Trophoblast cell (in vitro differentiated cells and primary cell): ENCODE results near the gene NFKBIZ.

Source experiments
- DNase-seq, 2 donors: peaks; one replicate each; pipeline ENCODE4 v3.0.0-alpha.2; 2016
- H2AFZ ChIP-seq: 2 replicates; pipeline ENCODE4 v1.6.1; 2013; ENCODE audit warnings: low read length, moderate library complexity, mild to moderate bottlenecking; ENCODE audit not compliant: insufficient read depth, poor library complexity
- H2AK5ac ChIP-seq: 2 replicates; pipeline ENCODE4 v1.6.1; 2013; ENCODE audit warnings: mild to moderate bottlenecking, low read length
- H2BK120ac ChIP-seq: 2 replicates; pipeline ENCODE4 v1.6.1; 2013; ENCODE audit warnings: low read length, mild to moderate bottlenecking, moderate library complexity; ENCODE audit not compliant: insufficient read depth, poor library complexity
- H2BK12ac ChIP-seq: 2 replicates; pipeline ENCODE4 v1.6.1; 2013; ENCODE audit warnings: mild to moderate bottlenecking, low read length, moderate library complexity
- H2BK5ac ChIP-seq: 2 replicates; pipeline ENCODE4 v1.6.1; 2013; ENCODE audit warnings: low read length, low read depth, moderate library complexity, mild to moderate bottlenecking; ENCODE audit not compliant: poor library complexity
- H3K14ac ChIP-seq: 2 replicates; pipeline ENCODE4 v1.6.1; 2013; ENCODE audit warnings: mild to moderate bottlenecking, low read length
- H3K18ac ChIP-seq: 2 replicates; pipeline ENCODE4 v1.6.1; 2013; ENCODE audit warnings: mild to moderate bottlenecking, low read length
- H3K23ac ChIP-seq: 2 replicates; pipeline ENCODE4 v1.6.1; 2013; ENCODE audit warnings: low read length
- H3K27ac ChIP-seq: 2 replicates; pipeline ENCODE4 v1.5.1; 2013; ENCODE audit warnings: low read depth, mild to moderate bottlenecking, inconsistent platforms, low read length, moderate library complexity
- H3K27me3 ChIP-seq: 2 replicates; pipeline ENCODE4 v1.6.1; 2013; ENCODE audit warnings: inconsistent platforms, mild to moderate bottlenecking, low read length, moderate library complexity; ENCODE audit not compliant: insufficient read depth
- H3K36me3 ChIP-seq, 2 experiments: 1 replicate in 1 of 2; 2 replicates in 1 of 2; pipeline ENCODE4 v1.6.1; 2013; ENCODE audit warnings: low read length in 2 of 2, mild to moderate bottlenecking in 2 of 2, moderate library complexity in 1 of 2; ENCODE audit not compliant: insufficient read depth in 2 of 2, control insufficient read depth in 1 of 2
- H3K4ac ChIP-seq: 2 replicates; pipeline ENCODE4 v1.6.1; 2013; ENCODE audit warnings: low read depth, mild to moderate bottlenecking, low read length, moderate library complexity
- H3K4me1 ChIP-seq, 2 experiments: 1 replicate in 1 of 2; 2 replicates in 1 of 2; pipeline ENCODE4 v1.6.1; 2013; ENCODE audit warnings: low read length in 2 of 2, mild to moderate bottlenecking in 2 of 2, moderate library complexity in 1 of 2; ENCODE audit not compliant: insufficient read depth in 2 of 2, control insufficient read depth in 1 of 2
- H3K4me2 ChIP-seq: 2 replicates; pipeline ENCODE4 v1.6.1; 2013; ENCODE audit warnings: inconsistent platforms, mild to moderate bottlenecking, low read length, moderate library complexity
- H3K4me3 ChIP-seq: 2 replicates; pipeline ENCODE4 v1.5.1; 2013; ENCODE audit warnings: mild to moderate bottlenecking, low read depth, low read length, inconsistent platforms
- H3K79me1 ChIP-seq: one replicate; pipeline ENCODE4 v1.6.1; 2013; ENCODE audit warnings: low read length
- H3K79me2 ChIP-seq: 2 replicates; pipeline ENCODE4 v1.6.1; 2013; ENCODE audit warnings: low read length, mild to moderate bottlenecking; ENCODE audit not compliant: control insufficient read depth, insufficient read depth, poor library complexity
- H3K9ac ChIP-seq: 2 replicates; pipeline ENCODE4 v1.6.1; 2013; ENCODE audit warnings: mild to moderate bottlenecking, low read length
- H3K9me3 ChIP-seq: 2 replicates; pipeline ENCODE4 v1.6.1; 2013; ENCODE audit warnings: low read depth, mild to moderate bottlenecking, control low read depth, inconsistent platforms, low read length; ENCODE audit not compliant: insufficient read depth
- H4K12ac ChIP-seq: 2 replicates; pipeline ENCODE4 v1.6.1; 2013; ENCODE audit warnings: low read depth, mild to moderate bottlenecking, low read length, moderate library complexity
- H4K8ac ChIP-seq: 2 replicates; pipeline ENCODE4 v1.6.1; 2013; ENCODE audit warnings: low read depth, mild to moderate bottlenecking, low read length, moderate library complexity
- H4K91ac ChIP-seq: one replicate; pipeline ENCODE4 v1.6.1; 2013; ENCODE audit warnings: low read depth, mild to moderate bottlenecking, low read length, moderate library complexity
- WGBS: extraction: QIAGEN DNeasy Blood & Tissue Kit; methylation state at CpG from one replicate; pipeline ENCODE4 v1.1.7; 2013; ENCODE audit warnings: missing lambda C conversion rate; ENCODE audit not compliant: insufficient read length, insufficient coverage; ENCODE audit errors: extremely low coverage; 5-methylcytosine and 5-hydroxymethylcytosine counted together

The NFKBIZ gene

DNA sequence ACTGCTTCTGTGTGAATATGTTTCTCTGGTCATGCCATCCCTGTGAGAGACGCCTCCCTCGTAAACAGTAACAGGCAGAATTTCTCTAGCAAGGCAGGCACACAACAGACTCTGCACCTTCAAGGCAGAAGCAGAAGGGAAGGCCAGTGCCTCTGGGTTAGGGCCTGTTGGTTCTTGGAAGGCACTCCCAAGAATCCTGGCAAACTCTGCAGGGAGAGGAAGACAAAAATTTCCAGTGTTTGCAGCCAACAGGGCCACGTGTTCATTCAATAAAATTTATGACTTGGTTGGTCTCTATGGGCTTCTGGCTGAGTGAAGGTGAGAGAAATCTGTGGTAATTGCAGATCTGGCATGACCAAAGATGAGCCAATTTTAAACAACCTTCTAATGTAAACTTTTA is 39.3 kb downstream of the NFKBIZ start:
- Histone ChIP-seq H3K4me3 (no peak overlapping the region), H3K27me3 (no peaks in the 10 kb centered on the region), H3K27ac (no peak overlapping the region), H4K12ac (no peak overlapping the region), H2BK120ac (no peak overlapping the region), H3K79me1 (peaks cover 2% of the 10 kb centered on the region), H3K4me2 (no peak overlapping the region), H3K36me3 (no peaks in the 10 kb centered on the region), H4K8ac (no peak overlapping the region), H3K4me1 (no peaks in the 10 kb centered on the region), H2BK5ac (no peak overlapping the region), H3K79me2 (no peaks in the 10 kb centered on the region), H2AK5ac (no peak overlapping the region), H2AFZ (no peak overlapping the region), H3K9ac (no peak overlapping the region), H2BK12ac (no peak overlapping the region), H3K9me3 (no peaks in the 10 kb centered on the region), H3K4ac (no peak overlapping the region), H3K23ac (no peak overlapping the region), H3K18ac (no peak overlapping the region), H4K91ac (no peak overlapping the region), H3K14ac (no peak overlapping the region)
- WGBS = no CpG with 5 or more reads among the region's 3 CpGs
- DNase-seq = no peak

DNA sequence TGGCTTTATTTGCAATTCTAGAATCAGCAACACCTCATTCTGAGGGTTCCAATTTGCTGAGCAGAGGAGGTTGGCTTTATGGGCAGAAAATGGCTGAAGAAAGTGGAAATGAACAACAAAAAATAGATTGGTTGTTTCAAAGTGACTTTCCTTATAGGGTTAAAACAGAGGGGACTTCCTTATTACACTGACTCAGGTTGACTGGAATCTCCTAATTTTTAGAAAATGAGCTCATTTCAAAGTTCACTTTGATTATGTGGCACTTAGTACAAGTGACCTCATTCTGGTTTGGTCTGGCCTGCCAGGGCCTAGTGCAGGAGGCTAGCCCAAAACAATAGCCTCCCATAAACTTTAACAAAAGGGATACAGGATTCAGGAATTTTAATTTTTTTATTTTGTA is 41.4 kb downstream of the NFKBIZ start:
- Histone ChIP-seq H4K12ac (no peak overlapping the region), H4K91ac (no peak overlapping the region), H3K27me3 (no peaks in the 10 kb centered on the region), H3K9ac (no peak overlapping the region), H2BK120ac (no peak overlapping the region), H3K4me3 (no peak overlapping the region), H3K36me3 (no peaks in the 10 kb centered on the region), H2AK5ac (no peak overlapping the region), H3K79me2 (no peaks in the 10 kb centered on the region), H3K4me2 (no peak overlapping the region), H2BK5ac (no peak overlapping the region), H3K4me1 (no peaks in the 10 kb centered on the region), H3K23ac (no peak overlapping the region), H3K18ac (no peak overlapping the region), H3K27ac (no peak overlapping the region), H3K4ac (no peak overlapping the region), H2BK12ac (no peak overlapping the region), H3K9me3 (no peaks in the 10 kb centered on the region), H3K14ac (no peak overlapping the region), H3K79me1 (peaks cover 2% of the 10 kb centered on the region), H2AFZ (no peak overlapping the region), H4K8ac (no peak overlapping the region)
- DNase-seq = peak in 1 of 2 donors; percentile 39

DNA sequence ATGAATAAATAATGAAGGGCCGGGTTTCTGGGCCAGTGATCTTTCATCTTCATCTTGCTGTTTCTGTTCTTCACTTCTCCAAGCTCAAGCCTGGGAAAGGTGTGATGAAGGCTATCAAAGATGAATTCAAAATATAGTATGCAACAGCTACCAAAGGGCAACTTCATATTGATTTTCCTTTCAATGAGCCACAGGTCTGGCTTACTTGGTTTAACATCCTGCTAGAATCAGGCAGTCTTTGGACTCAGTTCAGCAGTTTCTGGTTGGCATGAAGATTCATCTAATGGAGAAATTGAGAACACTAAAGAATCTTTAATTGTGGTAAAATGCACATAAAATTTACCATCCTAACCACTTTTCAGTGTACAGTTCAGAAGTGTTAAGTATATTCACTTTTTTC is 43.3 kb downstream of the NFKBIZ start:
- no peak overlapping the region for H3K14ac ChIP-seq
- no peak for DNase-seq
- no peak overlapping the region for H3K4ac ChIP-seq
- H2AK5ac ChIP-seq = no peak overlapping the region
- H3K36me3 ChIP-seq = no peaks in the 10 kb centered on the region
- no peak overlapping the region for H3K27ac ChIP-seq
- H3K9ac ChIP-seq = no peak overlapping the region
- no peak overlapping the region for H3K23ac ChIP-seq
- no peaks in the 10 kb centered on the region for H3K9me3 ChIP-seq
- no peak overlapping the region for H3K18ac ChIP-seq
- no peak overlapping the region for H2BK120ac ChIP-seq
- no peak overlapping the region for H2BK5ac ChIP-seq
- no peaks in the 10 kb centered on the region for H3K4me1 ChIP-seq
- H3K27me3 ChIP-seq = no peaks in the 10 kb centered on the region
- no peak overlapping the region for H2BK12ac ChIP-seq
- no peaks in the 10 kb centered on the region for H3K79me2 ChIP-seq
- H3K79me1 ChIP-seq = peaks cover 2% of the 10 kb centered on the region
- H4K12ac ChIP-seq = no peak overlapping the region
- H4K91ac ChIP-seq = no peak overlapping the region
- WGBS = no CpG with 5 or more reads among the region's 1 CpG
- H3K4me2 ChIP-seq = no peak overlapping the region
- H4K8ac ChIP-seq = no peak overlapping the region
- H3K4me3 ChIP-seq = no peak overlapping the region
- no peak overlapping the region for H2AFZ ChIP-seq

DNA sequence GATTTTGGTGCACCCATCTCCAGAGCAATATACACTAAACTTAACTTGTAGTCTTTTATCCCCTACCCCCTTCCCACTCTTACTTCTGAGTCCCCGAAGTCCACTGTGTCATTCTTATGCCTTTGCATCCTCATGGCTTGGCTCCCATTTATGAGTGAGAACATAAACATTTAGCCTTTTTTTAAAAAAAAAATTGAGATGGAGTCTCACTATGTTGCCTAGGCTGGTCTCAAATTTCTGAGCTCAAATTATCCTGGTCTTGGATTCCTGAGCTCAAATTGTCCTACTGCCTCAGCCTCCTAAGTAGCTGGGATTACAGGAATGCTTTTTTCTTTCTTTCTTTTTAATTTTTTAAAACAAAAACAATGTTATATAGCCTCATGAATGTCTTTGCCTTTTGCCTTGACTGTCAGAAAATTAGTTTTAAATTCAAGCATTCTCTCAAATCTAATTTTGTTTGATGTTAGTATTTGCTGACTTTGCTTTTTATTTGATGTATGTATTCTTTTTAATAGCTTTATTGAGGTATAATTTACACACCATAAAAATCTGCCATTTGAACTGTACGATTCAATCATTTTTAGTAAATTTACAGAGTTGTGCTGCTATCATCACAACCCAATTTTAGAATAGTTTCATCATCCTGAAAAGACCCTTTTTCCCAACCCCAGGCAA is 46.9 kb downstream of the NFKBIZ start:
- H3K4ac ChIP-seq = no peak overlapping the region
- H3K4me2 ChIP-seq = no peak overlapping the region
- H2BK5ac ChIP-seq = no peak overlapping the region
- no peaks in the 10 kb centered on the region for H3K9me3 ChIP-seq
- no peak overlapping the region for H2AK5ac ChIP-seq
- no peak overlapping the region for H3K27ac ChIP-seq
- no CpG with 5 or more reads among the region's 2 CpGs for WGBS
- no peak overlapping the region for H2BK120ac ChIP-seq
- H4K12ac ChIP-seq = no peak overlapping the region
- H4K8ac ChIP-seq = no peak overlapping the region
- H3K79me2 ChIP-seq = no peaks in the 10 kb centered on the region
- no peak overlapping the region for H4K91ac ChIP-seq
- H2BK12ac ChIP-seq = no peak overlapping the region
- H3K27me3 ChIP-seq = no peaks in the 10 kb centered on the region
- H3K18ac ChIP-seq = no peak overlapping the region
- no peak overlapping the region for H3K9ac ChIP-seq
- H3K23ac ChIP-seq = no peak overlapping the region
- peaks cover 0 to 3% of the 10 kb centered on the region in 2 experiments for H3K4me1 ChIP-seq
- no peaks in the 10 kb centered on the region for H3K36me3 ChIP-seq
- H3K79me1 ChIP-seq = no peaks in the 10 kb centered on the region
- peak in 1 of 2 donors; percentile 46 for DNase-seq
- no peak overlapping the region for H3K4me3 ChIP-seq
- no peak overlapping the region for H2AFZ ChIP-seq
- H3K14ac ChIP-seq = no peak overlapping the region
